Activated gamma-delta T cell treated with Interleukin-2 at 50 U/mL for 16 hours (primary cell): ENCODE results near the gene DEFB114.

Experiments used
- DNase-seq: peaks from one replicate; pipeline ENCODE4 v3.0.0-alpha.2; 2020

Gene DEFB114

GRCh38 chr6:49934770-49935169 is 29.2 kb downstream of the DEFB114 start:
- DNase-seq: no peak

- DNase-seq: no peak
These were observed 30.4 kb downstream of the DEFB114 start for GRCh38 chr6:49933526-49933925.

- no peak for DNase-seq
These were observed 34.6 kb downstream of the DEFB114 start for GRCh38 chr6:49929340-49929739.

- DNase-seq: no peak
These were observed 40.1 kb downstream of the DEFB114 start for GRCh38 chr6:49923826-49924225.

GRCh38 chr6:49919935-49920644 is 43.9 kb downstream of the DEFB114 start:
- no peak for DNase-seq

- no peak for DNase-seq
These were observed 44.7 kb downstream of the DEFB114 start for GRCh38 chr6:49919261-49919660.

- DNase-seq: no peak
These were observed 45.2 kb downstream of the DEFB114 start for GRCh38 chr6:49918787-49919186.

- DNase-seq: no peak
These were observed 48.9 kb downstream of the DEFB114 start for GRCh38 chr6:49915035-49915434.

- DNase-seq: no peak
These were observed 50.2 kb downstream of the DEFB114 start for GRCh38 chr6:49913636-49914375.

GRCh38 chr6:49912196-49912595 is 51.8 kb downstream of the DEFB114 start:
- DNase-seq: no peak

GRCh38 chr6:49911252-49911651 is 52.7 kb downstream of the DEFB114 start:
- DNase-seq: no peak
